ENCODE data around the gene KIN.
"Not testable (repeated sequence)": the region's sequence is repeated elsewhere in the genome, so short reads cannot be mapped to it uniquely, and the experiment has no call there.

Gene KIN

DNA sequence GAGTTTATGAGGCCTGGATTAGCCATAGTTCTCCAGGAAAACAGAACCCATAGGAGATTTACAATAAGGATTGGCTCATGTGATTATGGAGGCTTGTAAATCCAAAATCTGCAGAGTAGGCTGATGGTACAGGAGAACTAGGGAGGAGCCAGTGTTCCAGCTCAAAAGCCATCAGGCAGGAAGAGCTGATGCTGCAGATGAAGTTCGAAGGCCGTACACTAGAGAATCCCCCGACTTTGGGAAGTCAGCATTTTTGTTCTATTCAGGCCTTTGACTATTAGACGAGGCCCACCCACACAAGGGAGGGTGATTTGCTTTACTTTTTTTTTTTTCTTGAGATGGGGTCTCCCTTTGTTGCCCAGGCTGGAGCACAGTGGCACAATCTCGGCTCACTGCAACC, 37.6 kb downstream of the KIN start:
- DNase-seq (ENCODE audit: low read depth) = no peak
- H3K4me3 ChIP-seq (ENCODE audit: low read depth, low read length) = no peak overlapping the region
- TF ChIP-seq POLR2A (IDR thresholded peaks at IDR 0.05; ENCODE audit: extremely low read depth, insufficient read length) (no peak), MYC (IDR thresholded peaks at IDR 0.05; ENCODE audit: low read depth, low read length) (no peak)
- TF ChIP-seq, protein P1, sequence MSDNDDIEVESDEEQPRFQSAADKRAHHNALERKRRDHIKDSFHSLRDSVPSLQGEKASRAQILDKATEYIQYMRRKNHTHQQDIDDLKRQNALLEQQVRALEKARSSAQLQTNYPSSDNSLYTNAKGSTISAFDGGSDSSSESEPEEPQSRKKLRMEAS (IDR thresholded peaks at IDR 0.05; ENCODE audit: low read depth, low read length) = no peak
- TF ChIP-seq, protein P2, sequence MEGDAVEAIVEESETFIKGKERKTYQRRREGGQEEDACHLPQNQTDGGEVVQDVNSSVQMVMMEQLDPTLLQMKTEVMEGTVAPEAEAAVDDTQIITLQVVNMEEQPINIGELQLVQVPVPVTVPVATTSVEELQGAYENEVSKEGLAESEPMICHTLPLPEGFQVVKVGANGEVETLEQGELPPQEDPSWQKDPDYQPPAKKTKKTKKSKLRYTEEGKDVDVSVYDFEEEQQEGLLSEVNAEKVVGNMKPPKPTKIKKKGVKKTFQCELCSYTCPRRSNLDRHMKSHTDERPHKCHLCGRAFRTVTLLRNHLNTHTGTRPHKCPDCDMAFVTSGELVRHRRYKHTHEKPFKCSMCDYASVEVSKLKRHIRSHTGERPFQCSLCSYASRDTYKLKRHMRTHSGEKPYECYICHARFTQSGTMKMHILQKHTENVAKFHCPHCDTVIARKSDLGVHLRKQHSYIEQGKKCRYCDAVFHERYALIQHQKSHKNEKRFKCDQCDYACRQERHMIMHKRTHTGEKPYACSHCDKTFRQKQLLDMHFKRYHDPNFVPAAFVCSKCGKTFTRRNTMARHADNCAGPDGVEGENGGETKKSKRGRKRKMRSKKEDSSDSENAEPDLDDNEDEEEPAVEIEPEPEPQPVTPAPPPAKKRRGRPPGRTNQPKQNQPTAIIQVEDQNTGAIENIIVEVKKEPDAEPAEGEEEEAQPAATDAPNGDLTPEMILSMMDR (IDR thresholded peaks at IDR 0.05; ENCODE audit: low read depth, low read length) = no peak

DNA sequence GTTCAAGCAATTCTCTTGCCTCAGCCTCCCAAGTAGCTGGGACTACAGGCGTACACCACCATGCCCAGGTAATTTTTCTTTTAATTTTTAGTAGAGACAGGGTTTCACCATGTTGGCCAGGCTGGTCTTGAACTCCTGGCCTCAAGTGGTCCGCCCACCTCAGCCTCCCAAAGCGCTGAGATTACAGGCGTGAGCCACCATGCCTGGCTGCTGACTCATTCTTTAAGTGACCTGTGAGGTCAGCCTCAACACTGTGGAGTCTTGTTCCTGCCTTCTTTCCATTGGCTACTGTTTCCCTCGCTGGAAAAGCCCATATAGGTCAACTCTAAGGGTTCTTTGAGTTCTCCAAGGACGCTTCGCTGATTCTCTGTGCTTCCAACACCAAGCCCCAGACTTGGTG, 39.2 kb downstream of the KIN start:
- not testable (repeated sequence) for DNase-seq (ENCODE audit: low read depth); H3K4me3 ChIP-seq (ENCODE audit: low read depth, low read length)

DNA sequence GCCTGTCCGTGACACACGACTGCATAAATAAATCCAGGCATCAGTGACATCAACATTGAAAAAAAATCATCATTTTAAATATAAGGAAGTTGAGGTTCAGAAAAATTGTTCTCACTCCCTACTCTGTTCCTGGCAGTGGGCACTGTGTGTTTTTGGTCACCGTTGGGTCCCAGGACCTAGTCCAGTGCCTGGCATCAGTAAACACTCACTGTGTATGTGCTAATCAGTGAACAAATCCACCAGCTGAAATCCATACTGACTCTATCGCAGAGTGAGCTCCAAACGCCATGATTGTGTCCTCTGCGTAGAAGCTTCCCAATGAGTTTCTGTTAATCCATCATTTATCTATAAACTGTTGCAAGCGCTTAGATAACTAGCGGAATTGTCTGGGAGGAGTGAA, 43.5 kb downstream of the KIN start:
- TF ChIP-seq, protein P1 (IDR thresholded peaks at IDR 0.05; ENCODE audit: low read depth, low read length) = no peak
- TF ChIP-seq MYC (IDR thresholded peaks at IDR 0.05; ENCODE audit: low read depth, low read length) (no peak), POLR2A (IDR thresholded peaks at IDR 0.05; ENCODE audit: extremely low read depth, insufficient read length) (no peak)
- TF ChIP-seq, protein P2 (IDR thresholded peaks at IDR 0.05; ENCODE audit: low read depth, low read length) = no peak
- no peak for DNase-seq (ENCODE audit: low read depth)
- no peak overlapping the region for H3K4me3 ChIP-seq (ENCODE audit: low read depth, low read length)

DNA sequence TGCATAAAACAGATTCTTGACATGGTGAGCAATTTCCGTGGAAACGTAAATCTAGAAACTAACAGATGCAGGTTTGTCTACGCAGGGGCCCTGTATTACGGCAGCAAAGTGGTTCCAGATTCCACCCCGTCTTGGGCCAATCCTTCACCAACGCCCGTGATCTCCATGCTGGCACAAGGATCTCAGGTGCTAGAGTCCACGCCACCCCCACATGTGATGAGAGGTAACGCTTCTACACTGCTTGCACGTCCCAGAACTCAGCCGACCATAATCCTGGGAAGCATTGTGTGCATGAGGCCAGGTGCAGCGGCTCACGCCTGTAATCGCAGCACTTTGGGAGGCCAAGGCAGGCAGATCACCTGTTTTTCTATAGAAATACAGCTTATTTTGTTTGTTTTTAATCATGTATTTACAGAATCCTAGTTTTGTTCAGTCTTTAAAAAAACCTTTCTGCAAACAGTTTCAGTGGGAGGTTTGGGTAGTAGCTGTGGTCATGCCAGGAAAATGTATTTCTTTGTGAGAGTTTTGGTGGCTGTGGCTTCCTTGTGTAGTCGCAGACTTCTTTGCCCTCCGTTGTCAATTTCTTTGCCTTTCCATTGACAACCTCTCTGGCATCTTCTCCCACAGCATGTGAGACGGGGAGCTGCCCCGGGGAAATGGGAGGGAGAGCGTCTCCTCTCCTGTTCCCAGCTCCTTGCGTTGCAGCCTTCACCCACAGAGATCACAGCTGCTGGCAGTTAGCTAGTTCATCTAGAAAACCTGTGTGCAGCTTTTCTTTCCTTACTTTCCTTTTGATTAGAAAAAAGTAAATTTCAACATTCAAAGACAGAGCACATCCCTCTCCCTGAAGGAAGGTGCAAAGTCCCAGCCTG, 49.0 kb downstream of the KIN start:
- no peak for DNase-seq (ENCODE audit: low read depth)
- no peak overlapping the region for H3K4me3 ChIP-seq (ENCODE audit: low read depth, low read length)
- TF ChIP-seq POLR2A (IDR thresholded peaks at IDR 0.05; ENCODE audit: extremely low read depth, insufficient read length) = no peak
- TF ChIP-seq, protein P2 (IDR thresholded peaks at IDR 0.05; ENCODE audit: low read depth, low read length) = no peak
- no peak for TF ChIP-seq MYC (IDR thresholded peaks at IDR 0.05; ENCODE audit: low read depth, low read length)

DNA sequence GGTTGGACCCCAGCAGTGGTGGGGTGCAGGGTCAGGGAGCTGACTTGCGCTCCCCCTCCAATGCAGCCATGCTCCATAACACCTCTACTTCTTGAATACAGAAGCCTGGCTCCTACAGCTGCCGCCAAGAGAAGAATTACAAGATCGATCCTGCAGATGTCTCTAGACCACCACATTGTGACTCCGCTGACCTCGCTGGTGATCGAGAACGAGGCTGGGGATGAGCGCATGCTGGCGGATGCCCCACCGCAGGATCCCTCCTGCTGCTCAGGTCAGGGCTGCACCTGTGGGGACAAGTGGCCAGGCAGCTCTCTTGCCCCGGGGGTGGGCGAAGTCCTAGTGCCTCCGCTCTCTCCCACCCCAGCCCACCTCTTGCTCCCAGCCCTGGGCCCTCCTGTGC, 53.0 kb downstream of the KIN start:
- TF ChIP-seq POLR2A (IDR thresholded peaks at IDR 0.05; ENCODE audit: extremely low read depth, insufficient read length) = no peak
- TF ChIP-seq, protein P2 (IDR thresholded peaks at IDR 0.05; ENCODE audit: low read depth, low read length) = no peak
- TF ChIP-seq MYC (IDR thresholded peaks at IDR 0.05; ENCODE audit: low read depth, low read length) = no peak
- TF ChIP-seq, protein P1 (IDR thresholded peaks at IDR 0.05; ENCODE audit: low read depth, low read length) = no peak
- no peak for DNase-seq (ENCODE audit: low read depth)
- no peak overlapping the region for H3K4me3 ChIP-seq (ENCODE audit: low read depth, low read length)

DNA sequence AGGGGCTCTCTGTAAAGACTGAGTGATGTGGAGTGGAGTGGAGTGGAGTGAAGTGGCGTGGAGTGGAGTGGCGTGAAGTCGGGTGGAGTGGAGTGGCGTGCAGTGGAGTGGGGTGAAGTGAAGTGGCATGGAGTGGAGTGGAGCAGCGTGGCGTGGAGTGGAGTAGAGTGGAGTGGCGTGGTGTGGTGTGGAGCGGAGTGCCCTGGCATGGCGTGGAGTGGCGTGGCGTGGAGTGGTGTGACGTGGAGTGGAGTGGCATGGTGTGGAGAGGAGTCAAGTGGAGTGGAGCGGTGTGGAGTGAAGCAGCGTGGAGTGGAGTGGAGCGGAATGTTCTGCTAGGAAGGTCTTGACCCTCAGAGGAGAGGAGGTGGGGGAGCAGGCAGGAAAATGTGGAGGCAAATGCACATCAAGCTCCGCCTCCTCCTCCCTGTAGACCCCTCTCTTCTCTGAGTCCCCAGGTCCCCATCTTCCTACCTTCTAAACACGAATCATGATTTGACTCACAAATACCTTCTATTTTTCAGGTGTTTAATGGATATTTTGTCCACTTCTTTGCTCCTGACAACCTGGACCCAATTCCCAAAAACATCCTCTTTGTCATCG, 64.8 kb downstream of the KIN start:
- no peak for DNase-seq (ENCODE audit: low read depth)
- TF ChIP-seq, protein P2 (IDR thresholded peaks at IDR 0.05; ENCODE audit: low read depth, low read length) = no peak
- TF ChIP-seq, protein P1 (IDR thresholded peaks at IDR 0.05; ENCODE audit: low read depth, low read length) = no peak
- TF ChIP-seq MYC (IDR thresholded peaks at IDR 0.05; ENCODE audit: low read depth, low read length) = no peak
- TF ChIP-seq POLR2A (IDR thresholded peaks at IDR 0.05; ENCODE audit: extremely low read depth, insufficient read length) = no peak
- no peak overlapping the region for H3K4me3 ChIP-seq (ENCODE audit: low read depth, low read length)

Measured in NB4 (cell line).